Epithelial cell of prostate (primary cell): Measurements from ENCODE around the gene ADAM19.
A peak's percentile ranks its signal among the peaks of the same experiment; 100 is the strongest.

ENCODE experiments used
- DNase-seq: peaks from one replicate; pipeline ENCODE4 v3.0.0-alpha.2; 2011; ENCODE audit warnings: low read depth, low spot score
- H3K27ac ChIP-seq: fragments of 450-650 bp; 2 replicates; pipeline ENCODE4 v1.5.1; 2017; ENCODE audit warnings: mild to moderate bottlenecking

Gene ADAM19

GRCh38 chr5:157598350-157598936 lies 22.9 kb upstream of the ADAM19 start:
- DNase-seq, result no peak
- no peak overlapping the region for H3K27ac ChIP-seq

- no peak overlapping the region for H3K27ac ChIP-seq
- DNase-seq, result no peak
Measured at GRCh38 chr5:157597277-157597676, 21.7 kb upstream of the ADAM19 start.

- no peak overlapping the region for H3K27ac ChIP-seq
- DNase-seq, result no peak
Measured at GRCh38 chr5:157596487-157596886, 20.9 kb upstream of the ADAM19 start.

- H3K27ac ChIP-seq, result no peak overlapping the region
- no peak for DNase-seq
Measured at GRCh38 chr5:157594675-157595459, 19.3 kb upstream of the ADAM19 start.

GRCh38 chr5:157594257-157594656 lies 18.7 kb upstream of the ADAM19 start:
- no peak for DNase-seq
- H3K27ac ChIP-seq, result no peak overlapping the region

GRCh38 chr5:157593052-157593757 lies 17.6 kb upstream of the ADAM19 start:
- no peak overlapping the region for H3K27ac ChIP-seq
- DNase-seq, result no peak

- no peak for DNase-seq
- H3K27ac ChIP-seq, result no peak overlapping the region
Measured at GRCh38 chr5:157592594-157592993, 17.0 kb upstream of the ADAM19 start.

- no peak for DNase-seq
- H3K27ac ChIP-seq, result no peak overlapping the region
Measured at GRCh38 chr5:157590478-157590877, 14.9 kb upstream of the ADAM19 start.

- DNase-seq, result no peak
- no peak overlapping the region for H3K27ac ChIP-seq
Measured at GRCh38 chr5:157584628-157585027, 9.1 kb upstream of the ADAM19 start.

- DNase-seq, result no peak
- no peak overlapping the region for H3K27ac ChIP-seq
Measured at GRCh38 chr5:157582731-157583620, 7.4 kb upstream of the ADAM19 start.

- no peak overlapping the region for H3K27ac ChIP-seq
- DNase-seq, result no peak
Measured at GRCh38 chr5:157581901-157582300, 6.3 kb upstream of the ADAM19 start.

- no peak overlapping the region for H3K27ac ChIP-seq
- DNase-seq, result no peak
Measured at GRCh38 chr5:157578079-157578780, 2.7 kb upstream of the ADAM19 start.

- DNase-seq, result no peak
- H3K27ac ChIP-seq, result no peak overlapping the region
Measured at GRCh38 chr5:157576678-157577077, 1.1 kb upstream of the ADAM19 start.

GRCh38 chr5:157574456-157575380 lies 857 bp downstream of the ADAM19 start:
- DNase-seq, result no peak
- peak overlapping the region; percentile 38 for H3K27ac ChIP-seq

- H3K27ac ChIP-seq, result no peak overlapping the region
- no peak for DNase-seq
Measured at GRCh38 chr5:157571357-157571827, 4.2 kb downstream of the ADAM19 start.

GRCh38 chr5:157570531-157571200 lies 4.9 kb downstream of the ADAM19 start:
- DNase-seq, result no peak
- H3K27ac ChIP-seq, result no peak overlapping the region

- no peak for DNase-seq
- no peak overlapping the region for H3K27ac ChIP-seq
Measured at GRCh38 chr5:157568720-157569119, 6.9 kb downstream of the ADAM19 start.

GRCh38 chr5:157568222-157568621 lies 7.4 kb downstream of the ADAM19 start:
- no peak overlapping the region for H3K27ac ChIP-seq
- DNase-seq, result no peak
